HCT116 (cell line): ENCODE results near the gene PCMTD2.

ENCODE experiments used
- CTCF ChIP-seq, 3 experiments: fragments of 200-600 bp in 1 of 3; sonication (generic) in 1 of 3; IDR thresholded peaks in 2 of 3; conservative IDR thresholded peaks in 1 of 3; 2 replicates each; pipeline ENCODE4 v1.5.1; 2012 to 2017; ENCODE audit warnings: low read depth in 2 of 3, low read length in 2 of 3, antibody characterized with exemption in 1 of 3, borderline replicate concordance in 1 of 3, control low read depth in 1 of 3, mild to moderate bottlenecking in 1 of 3, mixed read lengths in 1 of 3, mixed run types in 1 of 3, moderate library complexity in 1 of 3; ENCODE audit not compliant: insufficient read depth in 1 of 3
- EZH2 ChIP-seq: fragments of 200-600 bp; sonication (generic); IDR thresholded peaks from 2 replicates; pipeline ENCODE4 v1.6.1; 2017; ENCODE audit warnings: antibody characterized with exemption, mixed run types
- ZNF274 ChIP-seq: fragments of 200-500 bp; sonication (Bioruptor generic); IDR thresholded peaks from 2 replicates; pipeline ENCODE4 v1.6.1; 2014; ENCODE audit warnings: mild to moderate bottlenecking, low read depth, low read length, inconsistent platforms
- TF ChIP-seq, protein P1 (sequence below): IDR thresholded peaks from 2 replicates; pipeline ENCODE4 v1.6.1; 2012

- TF ChIP-seq ZNF274: no peak
- no peak for TF ChIP-seq CTCF (IDR thresholded peaks at IDR 0.05 in 2 of 3, conservative IDR thresholded peaks at IDR 0.05 in 1 of 3; ENCODE audit: borderline replicate concordance in 1 of 3, insufficient read depth in 1 of 3, low read depth in 2 of 3, low read length in 2 of 3)
- no peak for TF ChIP-seq EZH2
- TF ChIP-seq, protein P1, sequence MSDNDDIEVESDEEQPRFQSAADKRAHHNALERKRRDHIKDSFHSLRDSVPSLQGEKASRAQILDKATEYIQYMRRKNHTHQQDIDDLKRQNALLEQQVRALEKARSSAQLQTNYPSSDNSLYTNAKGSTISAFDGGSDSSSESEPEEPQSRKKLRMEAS: no peak
These were observed 23.7 kb upstream of the PCMTD2 start for GRCh38 chr20:64231621-64232550.
